Spleen (tissue), 11 donors: ENCODE measurements around the gene EXOC6B. TPM values are rescaled to one million over a fixed set of nuclear protein-coding genes. Genes with fewer than 3 reads are reported as not detected.

Experiments used
- DNase-seq: peaks from one replicate; pipeline ENCODE4 v3.0.0-alpha.2; 2020
- H3K27ac ChIP-seq, 8 donors: fragments of 200-600 bp; sonication (generic) in 7 of 8; 1 replicate in 4 of 8; 2 replicates in 4 of 8; pipeline versions ENCODE4 v1.5.0 to v1.8.0; 2016 to 2021; ENCODE audit warnings: inconsistent platforms in 4 of 8, mild to moderate bottlenecking in 4 of 8, moderate library complexity in 1 of 8
- H3K27me3 ChIP-seq, 7 donors: fragments of 200-600 bp; sonication (generic) in 6 of 7; replicated peaks in 1 of 7; 1 replicate in 4 of 7; 2 replicates in 3 of 7; pipeline versions ENCODE4 v1.5.0 to v1.8.0; 2016 to 2021; ENCODE audit warnings: inconsistent platforms in 3 of 7, mild to moderate bottlenecking in 1 of 7
- H3K36me3 ChIP-seq, 6 donors: fragments of 200-600 bp; sonication (generic) in 5 of 6; 1 replicate in 4 of 6; 2 replicates in 2 of 6; pipeline versions ENCODE4 v1.5.0 to v1.8.0; 2016 to 2021; ENCODE audit warnings: inconsistent platforms in 2 of 6
- H3K4me1 ChIP-seq, 6 donors: fragments of 200-600 bp; sonication (generic) in 5 of 6; 1 replicate in 3 of 6; 2 replicates in 3 of 6; pipeline versions ENCODE4 v1.5.0 to v1.8.0; 2016 to 2021; ENCODE audit warnings: inconsistent platforms in 3 of 6
- H3K4me3 ChIP-seq, 8 donors: fragments of 200-600 bp; sonication (generic) in 7 of 8; 1 replicate in 4 of 8; 2 replicates in 4 of 8; pipeline versions ENCODE4 v1.5.0 to v1.8.0; 2016 to 2021; ENCODE audit warnings: inconsistent platforms in 4 of 8, mild to moderate bottlenecking in 4 of 8, moderate library complexity in 2 of 8
- H3K9me3 ChIP-seq, 8 donors: fragments of 200-600 bp; sonication (generic) in 7 of 8; 1 replicate in 4 of 8; 2 replicates in 4 of 8; pipeline versions ENCODE4 v1.5.0 to v1.8.0; 2016 to 2021; ENCODE audit warnings: inconsistent platforms in 4 of 8
- CTCF ChIP-seq, 11 experiments: fragments of 200-600 bp in 7 of 11; fragments of 450-650 bp in 4 of 11; sonication (generic) in 4 of 11; IDR thresholded peaks in 8 of 11; conservative IDR thresholded peaks in 3 of 11; 1 replicate in 7 of 11; 2 replicates in 4 of 11; pipeline versions ENCODE4 v1.4.0 to v1.8.0; 2016 to 2021; ENCODE audit warnings: antibody characterized with exemption in 11 of 11, inconsistent platforms in 4 of 11, mild to moderate bottlenecking in 1 of 11
- POLR2A ChIP-seq, 3 donors: fragments of 450-650 bp; IDR thresholded peaks; one replicate each; pipeline ENCODE4 v1.5.1; 2017; ENCODE audit warnings: antibody characterized with exemption in 3 of 3, mild to moderate bottlenecking in 1 of 3
- POLR2AphosphoS5 ChIP-seq, 3 donors: sonication (generic); formaldehyde crosslinking; IDR thresholded peaks; one replicate each; pipeline ENCODE4 v1.5.1; 2017; ENCODE audit warnings: antibody characterized with exemption in 3 of 3
- WGBS, 5 donors: extraction: QIAGEN DNeasy Blood & Tissue Kit in 3 of 5; methylation state at CpG; one replicate each; pipeline versions ENCODE4 v1.1.5 to v1.1.7; 2013 to 2018; 5-methylcytosine and 5-hydroxymethylcytosine counted together
- intact Hi-C: fragments of 100-400 bp; cut with DNase I; formaldehyde crosslinking; loops from one replicate; pipeline ENCODE4 v1.15.0; 2023; ENCODE audit warnings: low total_unique reads
- polyA plus RNA-seq, 3 donors: library from polyadenylated mRNA; stranded (reverse); fragments of 200-250 nt; gene quantifications; one replicate each; pipeline ENCODE4 v1.2.1, GENCODE V29; 2013
- total RNA-seq, 7 donors: library from RNA; depleted of rRNA in 3 of 7; stranded (reverse); fragments of >200 nt in 3 of 7; fragmentation: NEBNext Ultra II Directional in 4 of 7; extraction: Animal tissue kit (Norgen Biotek cat#: 25700) in 4 of 7; gene quantifications; one replicate each; pipeline versions ENCODE4 v1.1.0 to v1.2.1, GENCODE V29; 2016 to 2021
- donor health status: healthy with polysubstance abuse.
- donor health status: DM: no; HTN: no; CAD: no; lungs with moderate emphysema.
- donor health status: DM: no; HTN: no; CAD: no.
- donor health status: Bipolar disorder and iron deficiency.
- donor health status: healthy.
- donor health status: DM: no; HTN: no; CAD: no.
- donor health status: DM: yes; HTN: yes; CAD: no.

The EXOC6B gene
- total and polyA plus RNA-seq, 10 donors: 1.0 to 27.9 (median 18.0) TPM

- intact Hi-C loops: no loop called here
Measured at GRCh38 chr2:72669121-72669520, 156.7 kb downstream of the EXOC6B start.

GRCh38 chr2:72668647-72669046 lies 157.2 kb downstream of the EXOC6B start:
- TF ChIP-seq POLR2A (IDR thresholded peaks at IDR 0.05): no peak
- TF ChIP-seq CTCF (IDR thresholded peaks at IDR 0.05 in 8 of 11, conservative IDR thresholded peaks at IDR 0.05 in 3 of 11): no peak
- TF ChIP-seq POLR2AphosphoS5 (IDR thresholded peaks at IDR 0.05): no peak
- Histone ChIP-seq H3K4me3 (no peak overlapping the region), H3K27ac (no peak overlapping the region), H3K27me3 (no peaks in the 10 kb centered on the region), H3K36me3 (peaks cover 0 to 18% (median 0%) of the 10 kb centered on the region in 6 donors), H3K9me3 (peaks cover 4 to 50% (median 32%) of the 10 kb centered on the region in 8 donors), H3K4me1 (no peaks in the 10 kb centered on the region)
- 88 to 97% (median 91%) methylated on average over 4 of the region's 4 CpGs for WGBS, 5 donors
- intact Hi-C loops: no loop called here
- DNase-seq: no peak

More at GRCh38 chr2:72669121-72669520, 156.7 kb downstream of the EXOC6B start:
- no peak overlapping the region for H3K27ac ChIP-seq
- peaks cover 0 to 18% (median 0%) of the 10 kb centered on the region in 6 donors for H3K36me3 ChIP-seq
- no peak overlapping the region for H3K4me3 ChIP-seq
- TF ChIP-seq POLR2A (IDR thresholded peaks at IDR 0.05): no peak
- TF ChIP-seq POLR2AphosphoS5 (IDR thresholded peaks at IDR 0.05): no peak
- no peak for TF ChIP-seq CTCF (IDR thresholded peaks at IDR 0.05 in 8 of 11, conservative IDR thresholded peaks at IDR 0.05 in 3 of 11)
- H3K4me1 ChIP-seq: no peaks in the 10 kb centered on the region
- WGBS, 5 donors: 75 to 86% (median 82%) methylated on average over 4 of the region's 4 CpGs
- no peak for DNase-seq
- H3K9me3 ChIP-seq: peaks cover 4 to 49% (median 32%) of the 10 kb centered on the region in 8 donors
- no peaks in the 10 kb centered on the region for H3K27me3 ChIP-seq

GRCh38 chr2:72665448-72665847 lies 160.4 kb downstream of the EXOC6B start:
- no peaks in the 10 kb centered on the region for H3K27me3 ChIP-seq
- DNase-seq: no peak
- 89 to 97% (median 94%) methylated on average over 2 of the region's 2 CpGs for WGBS, 5 donors
- no peak overlapping the region for H3K4me3 ChIP-seq
- intact Hi-C loops: no loop called here
- H3K4me1 ChIP-seq: no peaks in the 10 kb centered on the region
- peaks cover 4 to 50% (median 34%) of the 10 kb centered on the region in 8 donors for H3K9me3 ChIP-seq
- H3K36me3 ChIP-seq: peaks cover 0 to 18% (median 0%) of the 10 kb centered on the region in 6 donors
- H3K27ac ChIP-seq: no peak overlapping the region
- TF ChIP-seq CTCF (IDR thresholded peaks at IDR 0.05 in 8 of 11, conservative IDR thresholded peaks at IDR 0.05 in 3 of 11) (no peak), POLR2A (IDR thresholded peaks at IDR 0.05) (no peak), POLR2AphosphoS5 (IDR thresholded peaks at IDR 0.05) (no peak)

- peaks cover 0 to 9% (median 0%) of the 10 kb centered on the region in 6 donors for H3K36me3 ChIP-seq
- no peak for TF ChIP-seq CTCF (IDR thresholded peaks at IDR 0.05 in 8 of 11, conservative IDR thresholded peaks at IDR 0.05 in 3 of 11)
- no peak for TF ChIP-seq POLR2A (IDR thresholded peaks at IDR 0.05)
- no peak for TF ChIP-seq POLR2AphosphoS5 (IDR thresholded peaks at IDR 0.05)
- intact Hi-C loops: no loop called here
- H3K9me3 ChIP-seq: peaks cover 0 to 31% (median 25%) of the 10 kb centered on the region in 8 donors
- no peaks in the 10 kb centered on the region for H3K27me3 ChIP-seq
- 56 to 75% (median 71%) methylated on average over 2 of the region's 2 CpGs for WGBS, 5 donors
- no peak overlapping the region for H3K27ac ChIP-seq
- DNase-seq: no peak
- H3K4me3 ChIP-seq: no peak overlapping the region
- H3K4me1 ChIP-seq: no peaks in the 10 kb centered on the region
Measured at GRCh38 chr2:72661985-72662384, 163.8 kb downstream of the EXOC6B start.
